NCI-H774 (cell line): ENCODE measurements around the gene ITGA1.
"Not testable (repeated sequence)": the region's sequence is repeated elsewhere in the genome, so short reads cannot be mapped to it uniquely, and the experiment has no call there.

Experiments
- DNase-seq: peaks from one replicate; lab custom pipeline; 2025; lab: John Stamatoyannopoulos, UW

The ITGA1 gene

GRCh38 chr5:52787600-52788504 is at the start of gene ITGA1, which contains the start of gene PELO:
ITGA1 (plus strand) TSS chr5:52787916; CDS start chr5:52788354, 438 bp downstream.
PELO (plus strand) TSS chr5:52787916; CDS start chr5:52800395, 12,479 bp downstream.
- peak; percentile 70 for DNase-seq

- DNase-seq = no peak
Measured at GRCh38 chr5:52738095-52738506, 49.6 kb upstream of the ITGA1 start.

GRCh38 chr5:52740007-52740406 is 47.7 kb upstream of the ITGA1 start:
- DNase-seq = no peak

- DNase-seq = no peak
Measured at GRCh38 chr5:52743012-52743411, 44.7 kb upstream of the ITGA1 start.

DNA sequence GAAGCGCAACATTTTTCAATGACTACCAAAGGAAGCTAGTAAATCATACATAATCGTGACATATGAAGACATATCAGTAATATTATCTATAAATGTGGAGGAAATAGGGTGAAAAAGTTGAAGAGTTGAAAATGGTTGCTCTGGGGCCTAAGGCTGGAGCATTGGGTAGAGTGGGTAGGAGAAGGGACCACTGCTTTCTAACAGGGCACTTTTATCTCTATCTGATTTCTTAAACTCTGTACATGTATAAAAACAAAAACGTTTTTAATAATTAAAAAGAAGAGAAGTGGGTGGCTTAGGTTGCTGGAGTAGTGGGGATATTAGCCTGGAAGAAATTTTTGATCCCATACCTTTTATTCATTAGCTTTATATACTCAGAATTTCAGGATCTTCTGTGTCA is 44.2 kb upstream of the ITGA1 start:
- DNase-seq = no peak

GRCh38 chr5:52743970-52744369 is 43.7 kb upstream of the ITGA1 start:
- DNase-seq = no peak

DNA sequence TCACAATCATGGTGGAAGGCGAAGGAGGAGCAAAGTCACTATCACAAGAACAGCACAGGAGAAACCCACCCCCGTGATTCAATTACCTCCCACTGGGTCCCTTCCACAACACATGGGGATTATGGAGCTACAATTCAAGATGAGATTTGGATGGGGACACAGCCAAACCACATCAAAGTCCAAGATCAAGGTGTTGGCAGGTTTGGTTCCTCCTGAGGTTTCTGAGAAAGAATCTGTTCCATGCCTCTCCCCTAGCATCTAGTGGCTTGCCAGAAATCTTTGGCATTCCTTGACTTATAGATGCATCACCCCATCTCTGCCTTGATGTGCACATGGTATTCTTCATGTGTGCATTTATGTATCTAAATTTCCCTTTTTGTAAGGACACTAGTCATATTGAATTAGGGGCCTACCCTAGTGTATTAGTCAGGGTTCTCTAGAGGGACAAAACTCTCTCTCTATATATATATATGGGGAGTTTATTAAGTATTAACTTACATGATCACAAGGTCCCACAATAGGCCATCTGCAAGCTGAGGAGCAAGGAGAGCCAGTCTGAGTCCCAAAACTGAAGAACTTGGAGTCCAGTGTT is 42.8 kb upstream of the ITGA1 start:
- DNase-seq = not testable (repeated sequence)

- DNase-seq = no peak
Measured at GRCh38 chr5:52746539-52746938, 41.2 kb upstream of the ITGA1 start.

DNA sequence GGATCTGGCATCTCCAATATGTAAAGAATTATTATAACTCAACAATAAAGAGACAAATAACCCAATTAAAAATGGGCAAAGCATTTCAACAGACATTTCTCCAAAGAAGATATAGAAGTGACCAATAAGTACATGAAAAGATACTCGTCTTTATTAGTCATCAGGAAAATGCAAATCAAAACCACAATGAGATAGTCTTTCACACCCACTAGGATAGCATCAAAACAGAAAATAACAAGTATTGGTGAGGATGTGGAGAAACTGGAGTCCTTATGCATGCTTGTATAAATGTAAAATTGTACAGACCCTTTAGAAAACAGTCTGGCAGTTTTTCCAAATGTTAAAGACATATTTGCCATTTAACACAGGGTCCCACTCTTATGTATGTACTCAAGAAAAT is 39.1 kb upstream of the ITGA1 start:
- DNase-seq = no peak

DNA sequence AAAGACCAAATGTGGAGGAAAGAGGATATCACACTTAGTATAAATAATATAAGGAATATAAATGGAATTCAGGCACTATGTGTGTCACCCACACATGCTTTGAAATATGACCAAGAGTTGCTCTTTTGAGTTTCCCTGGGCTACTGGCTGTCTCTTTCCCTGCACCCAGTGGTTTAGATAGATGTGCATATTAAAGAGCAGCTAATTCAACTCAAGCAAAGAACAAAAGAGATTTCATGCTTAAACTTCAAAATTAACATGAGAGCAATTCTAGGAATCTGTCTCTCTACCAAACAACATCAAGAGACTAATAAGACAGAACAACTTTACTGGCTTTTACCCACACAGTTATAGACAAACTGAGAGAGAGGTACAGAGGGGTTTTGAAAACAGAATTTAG is 38.0 kb upstream of the ITGA1 start:
- DNase-seq = no peak

GRCh38 chr5:52751137-52751536 is 36.6 kb upstream of the ITGA1 start:
- DNase-seq = no peak

DNA sequence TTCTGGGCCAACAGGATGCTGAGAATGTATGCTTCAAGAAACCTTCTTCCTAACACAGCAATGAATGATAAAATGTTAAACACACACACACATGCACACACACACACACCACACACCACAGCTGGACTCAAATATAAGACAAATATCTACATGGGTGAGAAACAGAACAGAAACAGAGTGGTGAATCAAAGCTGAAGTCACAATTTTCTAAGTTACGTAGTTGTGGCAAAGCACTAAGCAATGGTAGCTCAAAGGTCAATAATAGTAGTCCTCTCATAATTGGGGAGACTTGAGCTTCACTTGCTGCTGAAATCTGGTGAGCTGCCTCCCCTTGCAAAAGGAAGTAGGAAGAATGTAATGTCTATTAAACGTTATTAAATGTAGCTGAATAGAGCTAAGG is 33.7 kb upstream of the ITGA1 start:
- DNase-seq = no peak

DNA sequence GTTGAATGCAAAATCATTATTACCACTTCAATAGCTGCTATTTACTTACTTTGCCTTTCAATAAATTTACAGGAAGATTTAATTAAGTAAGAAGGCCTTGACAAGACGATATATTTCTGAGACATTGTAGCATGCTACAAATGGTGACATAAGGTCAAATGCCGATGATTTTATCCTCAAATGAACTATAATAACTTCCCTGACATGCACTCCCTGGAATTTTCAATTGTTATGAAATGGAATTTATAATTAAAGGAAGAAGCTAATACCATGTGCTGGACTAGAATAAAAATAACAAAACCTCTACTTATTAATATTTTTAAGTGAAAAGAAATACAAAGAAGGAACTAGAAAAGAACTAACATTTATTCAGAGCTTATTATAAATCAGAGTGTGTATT is 30.2 kb upstream of the ITGA1 start:
- no peak for DNase-seq

- no peak for DNase-seq
Measured at GRCh38 chr5:52758014-52758413, 29.7 kb upstream of the ITGA1 start.

- no peak for DNase-seq
Measured at GRCh38 chr5:52759331-52759730, 28.4 kb upstream of the ITGA1 start.

- no peak for DNase-seq
Measured at GRCh38 chr5:52760695-52761366, 26.9 kb upstream of the ITGA1 start.

- no peak for DNase-seq
Measured at GRCh38 chr5:52767217-52767743, 20.4 kb upstream of the ITGA1 start.

DNA sequence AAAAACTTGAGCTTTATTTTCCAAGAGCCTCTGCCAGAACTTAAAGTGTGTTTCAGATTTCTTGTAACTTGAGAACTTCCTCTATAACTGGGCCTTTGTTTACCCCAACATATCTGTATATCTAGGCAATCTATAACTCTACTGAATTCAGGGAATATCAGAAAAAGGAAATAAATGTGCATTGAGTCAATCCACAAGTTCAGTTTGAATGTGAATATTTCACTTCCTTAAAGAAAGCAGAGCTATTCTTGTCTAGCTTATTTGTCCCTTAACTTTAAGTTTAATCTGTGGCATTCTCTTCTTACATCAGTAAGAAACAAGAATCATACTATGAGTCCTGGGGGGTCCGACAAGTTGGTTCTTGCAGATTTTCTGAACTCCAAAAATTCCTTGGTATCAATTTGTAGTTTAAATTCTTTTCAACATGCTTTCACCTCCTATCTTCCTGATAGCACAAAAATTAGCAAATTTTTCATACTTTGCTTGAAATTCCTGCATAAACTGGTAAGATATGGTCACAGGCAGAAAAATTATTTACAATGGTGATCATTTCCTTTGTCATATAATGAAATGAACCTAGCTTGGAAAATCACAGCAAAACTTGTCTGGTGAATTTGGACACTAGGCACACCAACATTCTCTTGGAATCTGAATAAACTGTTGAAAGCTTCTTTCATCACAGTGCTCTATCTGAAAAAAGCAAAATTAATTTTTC is 19.8 kb upstream of the ITGA1 start:
- no peak for DNase-seq

GRCh38 chr5:52769061-52769460 is 18.7 kb upstream of the ITGA1 start:
- no peak for DNase-seq

GRCh38 chr5:52770287-52770939 is 17.3 kb upstream of the ITGA1 start:
- no peak for DNase-seq

- DNase-seq = no peak
Measured at GRCh38 chr5:52771343-52772039, 16.2 kb upstream of the ITGA1 start.
